Memory B cell (primary cell): ENCODE data around the gene ADAM12.

ENCODE experiments used
- ATAC-seq: fragments of 150-1000 bp; cut with Tn5 transposase; 2 replicates; pipeline ENCODE4 v1.10.0; 2021; ENCODE audit warnings: low read depth, mild to moderate bottlenecking, moderate library complexity
- DNase-seq, 2 donors: peaks; one replicate each; pipeline ENCODE4 v3.0.0; 2022; ENCODE audit warnings: low spot score in 2 of 2
- H3K27ac Mint-ChIP-seq: one replicate; pipeline ENCODE4 v1.8.0; 2022; ENCODE audit warnings: mild to moderate bottlenecking, moderate library complexity, mixed read lengths
- H3K27me3 Mint-ChIP-seq: one replicate; pipeline ENCODE4 v1.8.0; 2022; ENCODE audit warnings: mixed read lengths
- H3K36me3 Mint-ChIP-seq: one replicate; pipeline ENCODE4 v1.8.0; 2022; ENCODE audit warnings: mild to moderate bottlenecking, mixed read lengths
- H3K4me1 Mint-ChIP-seq: one replicate; pipeline ENCODE4 v1.8.0; 2022; ENCODE audit warnings: mixed read lengths
- H3K4me3 Mint-ChIP-seq: one replicate; pipeline ENCODE4 v1.8.0; 2022; ENCODE audit warnings: mild to moderate bottlenecking, moderate library complexity, mixed read lengths
- H3K9me3 Mint-ChIP-seq: one replicate; pipeline ENCODE4 v1.8.0; 2022; ENCODE audit warnings: mixed read lengths

The ADAM12 gene

GRCh38 chr10:126387931-126388911 is at the start of gene ADAM12:
Gene ADAM12, minus strand, starts transcription at chr10:126388477. Its CDS starts 332 bp downstream, at chr10:126388145.
- Mint-ChIP-seq H3K9me3 (no peaks in the 10 kb centered on the region), H3K27me3 (peaks cover 22% of the 10 kb centered on the region), H3K36me3 (peaks cover 2% of the 10 kb centered on the region), H3K4me3 (no peak within 1 kb of the TSS), H3K27ac (no peak within 1 kb of the TSS), H3K4me1 (peaks cover 5% of the 10 kb centered on the region)
- no peak for DNase-seq
- ATAC-seq: no peak

DNA sequence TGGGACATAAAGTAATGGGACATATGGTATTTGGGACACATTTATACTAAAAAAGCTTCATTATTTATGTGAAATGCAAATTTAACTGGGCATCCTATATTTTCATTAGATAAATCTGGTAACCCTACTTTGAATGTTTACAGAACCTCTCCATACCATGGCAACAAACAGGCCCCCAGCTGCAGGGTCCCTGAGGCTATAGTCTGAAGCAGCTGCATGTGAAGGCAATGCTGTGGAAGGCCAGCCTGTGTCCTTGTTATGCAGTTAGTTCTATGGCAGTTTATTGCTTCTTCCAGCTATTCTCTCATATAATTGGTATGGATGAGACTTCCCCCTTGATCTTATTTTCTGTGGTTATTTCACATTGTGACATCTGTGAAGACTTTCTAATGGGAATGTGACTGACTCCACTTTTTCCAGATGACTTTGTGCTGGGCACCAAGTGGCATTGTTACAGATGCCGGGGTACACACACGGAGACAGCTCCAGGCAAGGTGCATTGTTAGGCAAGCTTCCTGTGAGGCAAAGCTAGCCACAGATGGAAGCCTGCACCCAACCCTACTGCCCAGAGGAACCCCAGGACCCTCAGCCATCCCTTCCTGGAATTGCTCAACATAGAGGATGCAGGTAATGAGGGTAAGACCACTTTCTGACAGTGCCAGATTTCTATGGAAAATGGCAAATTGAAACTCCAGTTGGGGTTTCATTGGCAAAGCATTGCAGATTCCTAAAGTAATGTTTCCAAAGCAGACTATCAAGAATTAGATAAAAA is 49.5 kb upstream of the ADAM12 start:
- no peak for ATAC-seq
- no peaks in the 10 kb centered on the region for H3K4me1 Mint-ChIP-seq
- no peak overlapping the region for H3K4me3 Mint-ChIP-seq
- H3K27me3 Mint-ChIP-seq: no peaks in the 10 kb centered on the region
- H3K36me3 Mint-ChIP-seq: no peaks in the 10 kb centered on the region
- peaks cover under 1% of the 10 kb centered on the region for H3K9me3 Mint-ChIP-seq
- DNase-seq: no peak
- H3K27ac Mint-ChIP-seq: no peak overlapping the region

DNA sequence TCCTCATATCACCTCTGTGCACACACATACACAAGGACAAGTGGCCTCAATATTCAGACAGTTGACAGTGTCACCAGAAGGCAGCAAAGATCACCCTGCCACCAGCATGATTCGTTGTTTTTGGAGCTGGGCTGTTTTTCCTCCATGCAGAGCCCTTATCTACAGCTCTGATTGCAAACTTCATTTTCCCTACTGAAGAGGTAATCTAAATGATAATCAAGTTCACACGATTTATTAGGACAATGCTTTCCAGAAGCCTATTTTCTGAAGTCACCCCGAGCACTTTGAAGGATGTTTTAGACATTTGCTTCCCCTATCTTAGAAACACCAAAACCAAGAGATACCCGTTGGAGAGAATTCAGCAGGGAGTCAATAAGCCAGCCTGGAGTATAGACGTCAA is 46.0 kb upstream of the ADAM12 start:
- Mint-ChIP-seq H3K27me3 (no peaks in the 10 kb centered on the region), H3K4me1 (no peaks in the 10 kb centered on the region), H3K4me3 (no peak overlapping the region), H3K36me3 (no peaks in the 10 kb centered on the region), H3K9me3 (peaks cover 2% of the 10 kb centered on the region), H3K27ac (no peak overlapping the region)
- DNase-seq (no peak), ATAC-seq (no peak)

DNA sequence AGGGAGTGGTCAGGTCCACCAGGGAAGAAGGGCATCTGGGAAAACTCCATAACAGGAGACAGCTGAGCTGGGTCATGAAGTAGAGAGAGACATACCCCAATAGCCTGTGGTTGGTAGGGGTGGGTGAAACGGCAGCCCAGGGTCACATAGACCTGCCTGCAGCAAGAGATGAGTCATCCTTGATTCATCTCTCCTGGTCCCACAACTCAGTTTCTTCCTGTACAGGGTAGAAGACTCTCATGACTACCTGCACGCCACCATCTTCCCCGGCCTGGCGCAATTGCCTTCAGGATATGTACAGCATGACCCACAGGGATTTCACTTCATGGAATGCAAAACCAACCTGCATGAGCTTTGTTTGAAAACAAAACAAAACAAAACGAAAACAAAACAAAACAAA is 45.1 kb upstream of the ADAM12 start:
- Mint-ChIP-seq H3K27ac (no peak overlapping the region), H3K27me3 (no peaks in the 10 kb centered on the region), H3K36me3 (no peaks in the 10 kb centered on the region), H3K4me3 (no peak overlapping the region), H3K4me1 (no peaks in the 10 kb centered on the region), H3K9me3 (peaks cover 2% of the 10 kb centered on the region)
- ATAC-seq (no peak), DNase-seq (no peak)

DNA sequence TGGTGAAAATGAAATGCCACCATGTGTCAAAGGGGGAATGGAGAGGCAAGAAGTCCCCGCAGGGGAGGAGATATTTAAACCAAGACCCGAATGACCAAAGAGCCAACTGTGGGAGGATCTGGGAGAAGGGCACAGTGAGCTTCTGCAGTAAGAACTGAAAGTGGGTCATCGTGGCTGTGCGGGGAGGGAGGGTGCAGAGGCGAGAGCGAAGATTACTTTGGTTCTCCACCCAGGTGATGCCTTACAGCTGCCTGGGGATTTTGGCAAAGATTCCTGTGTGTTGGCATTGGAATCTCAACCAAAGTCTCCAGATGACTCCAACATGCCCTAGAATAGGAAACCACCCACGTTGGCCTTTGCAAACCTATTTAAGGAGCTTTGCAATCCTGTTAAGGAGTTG is 44.2 kb upstream of the ADAM12 start:
- Mint-ChIP-seq H3K9me3 (peaks cover 2% of the 10 kb centered on the region), H3K36me3 (no peaks in the 10 kb centered on the region), H3K4me3 (no peak overlapping the region), H3K27me3 (no peaks in the 10 kb centered on the region), H3K27ac (no peak overlapping the region), H3K4me1 (no peaks in the 10 kb centered on the region)
- DNase-seq (no peak), ATAC-seq (no peak)

GRCh38 chr10:126431816-126432215 is 43.5 kb upstream of the ADAM12 start:
- Mint-ChIP-seq H3K9me3 (peaks cover 2% of the 10 kb centered on the region), H3K36me3 (no peaks in the 10 kb centered on the region), H3K27me3 (no peaks in the 10 kb centered on the region), H3K4me1 (no peaks in the 10 kb centered on the region), H3K4me3 (no peak overlapping the region), H3K27ac (no peak overlapping the region)
- DNase-seq: no peak
- ATAC-seq: no peak

DNA sequence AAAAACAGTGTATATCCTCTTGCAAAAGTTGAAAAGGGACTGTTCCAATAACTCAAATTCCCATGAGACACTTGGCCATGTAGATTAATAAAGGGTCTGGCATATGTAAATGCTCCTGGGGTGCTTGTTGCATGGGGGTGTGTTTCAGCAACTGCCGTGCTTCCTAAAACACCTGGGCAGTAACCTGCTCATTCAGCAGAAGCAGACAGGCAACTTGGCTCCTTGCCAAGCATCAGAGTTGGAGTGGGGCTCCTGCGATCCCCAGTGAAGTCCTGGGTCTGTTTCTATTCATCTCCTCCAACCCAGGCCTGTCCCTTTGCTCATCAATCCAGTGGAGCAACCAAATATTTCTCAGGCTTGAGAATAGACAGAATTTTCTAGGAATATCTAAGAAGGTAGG is 42.2 kb upstream of the ADAM12 start:
- no peak overlapping the region for H3K4me3 Mint-ChIP-seq
- no peaks in the 10 kb centered on the region for H3K27me3 Mint-ChIP-seq
- H3K27ac Mint-ChIP-seq: no peak overlapping the region
- no peaks in the 10 kb centered on the region for H3K36me3 Mint-ChIP-seq
- ATAC-seq (no peak), DNase-seq (no peak)
- H3K9me3 Mint-ChIP-seq: peaks cover 2% of the 10 kb centered on the region
- H3K4me1 Mint-ChIP-seq: no peaks in the 10 kb centered on the region

- Mint-ChIP-seq H3K27me3 (no peaks in the 10 kb centered on the region), H3K27ac (no peak overlapping the region), H3K4me3 (no peak overlapping the region), H3K36me3 (no peaks in the 10 kb centered on the region), H3K9me3 (peaks cover 3% of the 10 kb centered on the region), H3K4me1 (no peaks in the 10 kb centered on the region)
- DNase-seq: no peak
- no peak for ATAC-seq
Measured at GRCh38 chr10:126429275-126429674, 41.0 kb upstream of the ADAM12 start.

GRCh38 chr10:126425489-126426065 is 37.3 kb upstream of the ADAM12 start:
- Mint-ChIP-seq H3K36me3 (no peaks in the 10 kb centered on the region), H3K9me3 (peaks cover 3% of the 10 kb centered on the region), H3K4me3 (no peak overlapping the region), H3K27ac (no peak overlapping the region), H3K27me3 (peaks cover 2% of the 10 kb centered on the region), H3K4me1 (no peaks in the 10 kb centered on the region)
- no peak for ATAC-seq
- no peak for DNase-seq

GRCh38 chr10:126425032-126425431 is 36.8 kb upstream of the ADAM12 start:
- H3K27ac Mint-ChIP-seq: no peak overlapping the region
- H3K4me3 Mint-ChIP-seq: no peak overlapping the region
- no peaks in the 10 kb centered on the region for H3K36me3 Mint-ChIP-seq
- peaks cover 3% of the 10 kb centered on the region for H3K9me3 Mint-ChIP-seq
- no peaks in the 10 kb centered on the region for H3K4me1 Mint-ChIP-seq
- H3K27me3 Mint-ChIP-seq: peaks cover 2% of the 10 kb centered on the region
- ATAC-seq: no peak
- DNase-seq: no peak

DNA sequence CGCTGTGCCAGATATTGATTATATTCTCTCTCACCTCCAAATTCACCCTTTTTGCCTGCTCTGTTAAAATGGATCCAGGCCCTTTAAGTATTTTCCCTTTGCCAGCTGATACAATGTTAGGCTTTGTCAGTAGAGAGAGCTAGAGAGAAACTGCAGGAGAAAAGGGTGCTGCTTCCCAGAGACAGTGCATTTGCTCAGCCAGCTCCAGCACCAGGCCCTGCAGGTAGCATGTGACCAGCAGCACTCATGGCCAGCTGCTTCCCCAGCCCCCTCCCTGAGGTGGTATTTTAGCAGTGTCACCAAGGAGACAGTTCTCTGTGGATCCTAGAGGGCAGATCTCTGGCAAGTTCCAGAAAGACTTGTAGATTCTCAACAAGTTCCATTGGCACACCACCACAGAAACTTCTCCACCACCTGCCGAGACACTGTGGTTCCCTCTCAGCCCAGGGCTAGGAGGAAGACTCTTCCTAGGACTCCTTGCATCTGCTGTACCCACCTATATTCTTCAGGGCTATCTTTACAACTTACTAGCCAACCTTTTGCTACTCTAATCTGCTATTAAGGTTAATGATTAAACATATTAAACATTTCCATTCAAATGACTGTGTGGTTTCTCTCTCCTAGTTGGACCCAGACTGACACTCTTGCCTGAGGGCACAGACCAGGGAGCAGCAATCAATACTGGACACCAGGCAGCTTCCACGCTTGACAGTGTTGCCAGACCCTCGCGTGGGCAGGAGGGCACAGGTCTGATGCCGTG is 35.6 kb upstream of the ADAM12 start:
- Mint-ChIP-seq H3K27me3 (peaks cover 2% of the 10 kb centered on the region), H3K4me3 (no peak overlapping the region), H3K4me1 (no peaks in the 10 kb centered on the region), H3K36me3 (no peaks in the 10 kb centered on the region), H3K27ac (no peak overlapping the region), H3K9me3 (peaks cover 5% of the 10 kb centered on the region)
- ATAC-seq (no peak), DNase-seq (no peak)

DNA sequence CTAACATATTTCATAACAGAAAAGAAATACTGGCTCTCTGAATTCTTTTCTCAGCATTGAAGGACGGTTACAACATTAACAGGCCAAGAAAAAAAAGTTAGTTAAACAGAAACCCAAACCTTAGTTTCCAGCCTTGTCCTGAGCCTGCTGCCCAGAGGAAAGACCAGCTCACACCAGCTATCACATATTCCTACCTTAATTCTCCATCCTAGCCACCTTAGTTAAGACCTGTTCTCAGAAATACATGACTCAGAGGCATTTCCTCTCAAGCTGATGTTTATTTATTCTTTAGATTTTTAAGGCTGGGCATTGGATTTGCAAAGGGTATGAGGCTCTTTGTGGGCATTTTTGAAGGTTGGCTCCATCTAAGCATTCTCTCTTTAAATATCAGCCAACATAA is 34.3 kb upstream of the ADAM12 start:
- DNase-seq: no peak
- Mint-ChIP-seq H3K27ac (no peak overlapping the region), H3K27me3 (peaks cover 2% of the 10 kb centered on the region), H3K36me3 (no peaks in the 10 kb centered on the region), H3K9me3 (peaks cover 5% of the 10 kb centered on the region), H3K4me3 (no peak overlapping the region), H3K4me1 (no peaks in the 10 kb centered on the region)
- ATAC-seq: no peak

- peaks cover 5% of the 10 kb centered on the region for H3K9me3 Mint-ChIP-seq
- no peak overlapping the region for H3K27ac Mint-ChIP-seq
- peaks cover 2% of the 10 kb centered on the region for H3K27me3 Mint-ChIP-seq
- H3K4me1 Mint-ChIP-seq: no peaks in the 10 kb centered on the region
- no peak for DNase-seq
- H3K4me3 Mint-ChIP-seq: no peak overlapping the region
- H3K36me3 Mint-ChIP-seq: no peaks in the 10 kb centered on the region
- ATAC-seq: no peak
Measured at GRCh38 chr10:126421756-126422256, 33.5 kb upstream of the ADAM12 start.
